ENCODE results near the gene LYPD5. TPM values are rescaled to one million over a fixed set of nuclear protein-coding genes. Genes with fewer than 3 reads are reported as not detected.

Gene LYPD5
- total RNA-seq, 1 donor from 2014 or later, result not detected

GRCh38 chr19:43747557-43748204, 54.6 kb downstream of the LYPD5 start:
- TF ChIP-seq CTCF (conservative IDR thresholded peaks at IDR 0.05; ENCODE audit: low read depth, low read length), result no peak
- no peak overlapping the region for H3K4me3 ChIP-seq (ENCODE audit: low read depth, low read length)
- no peak for DNase-seq (ENCODE audit: low read depth)

Other genes starting within 250 kb of the LYPD5 start
- gene XRCC1, start 226.9 kb downstream of the LYPD5 start, total RNA-seq, result 31.4 and 42.9 TPM in 2 replicates
- gene PINLYP, start 226.6 kb downstream of the LYPD5 start, total RNA-seq, result 0.43 and 2.3 TPM in 2 replicates
- 20.8 and 21.3 TPM in 2 replicates for gene IRGQ, start 206.3 kb downstream of the LYPD5 start, total RNA-seq
- gene ZNF576, start 205.9 kb downstream of the LYPD5 start, total RNA-seq, result 6.9 and 10.9 TPM in 2 replicates
- gene SRRM5, start 190.4 kb downstream of the LYPD5 start, total RNA-seq, result 0.12 TPM in 1 of 2 replicates, not detected in the other
- gene ZNF428, start 182.8 kb downstream of the LYPD5 start, total RNA-seq, result 36.7 and 60.7 TPM in 2 replicates
- 7.7 and 16.4 TPM in 2 replicates for gene CADM4, start 162.6 kb downstream of the LYPD5 start, total RNA-seq
- 150 and 335 TPM in 2 replicates for gene PLAUR, start 132.3 kb downstream of the LYPD5 start, total RNA-seq
- gene IRGC, start 86.4 kb downstream of the LYPD5 start, total RNA-seq, result not detected in 2 replicates
- 15.8 and 29.9 TPM in 2 replicates for gene SMG9, start 47.5 kb downstream of the LYPD5 start, total RNA-seq
- gene KCNN4, start 21.5 kb downstream of the LYPD5 start, total RNA-seq, result 8.3 and 11.6 TPM in 2 replicates
- 2.9 and 3.5 TPM in 2 replicates for gene ZNF283, start 24.9 kb upstream of the LYPD5 start, total RNA-seq
- 1.2 and 1.5 TPM in 2 replicates for gene ZNF404, start 81.5 kb upstream of the LYPD5 start, total RNA-seq
- gene ZNF45, start 132.8 kb upstream of the LYPD5 start, total RNA-seq, result 3.3 and 4.8 TPM in 2 replicates
- gene ZNF221, start 148.8 kb upstream of the LYPD5 start, total RNA-seq, result 2.5 and 5.6 TPM in 2 replicates
- gene ZNF155, start 181.7 kb upstream of the LYPD5 start, total RNA-seq, result 2.8 and 4.3 TPM in 2 replicates
- gene ZNF230, start 200.5 kb upstream of the LYPD5 start, total RNA-seq, result 1.7 TPM in 2 replicates
- gene ZNF222, start 222.9 kb upstream of the LYPD5 start, total RNA-seq, result 2.7 and 3.7 TPM in 2 replicates
- gene ZNF223, start 249.6 kb upstream of the LYPD5 start, total RNA-seq, result 3.3 TPM in 2 replicates